Endothelial cell of umbilical vein (primary cell): ENCODE measurements around the gene XRCC1.

Experiments
- CTCF ChIP-seq, 2 donors: IDR thresholded peaks; 1 replicate in 1 of 2; 2 replicates in 1 of 2; pipeline ENCODE4 v1.5.1; 2011; ENCODE audit warnings: low read length in 2 of 2, mild to moderate bottlenecking in 2 of 2, moderate library complexity in 2 of 2, control low read depth in 1 of 2, inconsistent platforms in 1 of 2, low read depth in 1 of 2; ENCODE audit not compliant: insufficient read depth in 1 of 2; ENCODE audit errors: extremely low read depth in 1 of 2
- EZH2 ChIP-seq: IDR thresholded peaks from 2 replicates; pipeline ENCODE4 v1.6.1; 2012; ENCODE audit warnings: borderline replicate concordance, low read depth, mild to moderate bottlenecking, moderate library complexity, low read length, inconsistent platforms; ENCODE audit not compliant: severe bottlenecking
- JUN ChIP-seq: IDR thresholded peaks from 2 replicates; pipeline ENCODE4 v1.6.1; 2011; ENCODE audit warnings: borderline replicate concordance, low read depth; ENCODE audit not compliant: insufficient read length, insufficient read depth
- MAX ChIP-seq: IDR thresholded peaks from 2 replicates; pipeline ENCODE4 v1.6.1; 2011; ENCODE audit not compliant: insufficient read depth, insufficient read length
- POLR2A ChIP-seq: IDR thresholded peaks from 2 replicates; pipeline ENCODE4 v1.6.1; 2012; ENCODE audit warnings: low read depth, mild to moderate bottlenecking, control low read depth, low read length
- POLR2AphosphoS5 ChIP-seq: IDR thresholded peaks from 2 replicates; pipeline ENCODE4 v1.6.1; 2012; ENCODE audit warnings: low read depth, mild to moderate bottlenecking, control low read depth, low read length, moderate library complexity; ENCODE audit not compliant: insufficient read depth

- TF ChIP-seq POLR2AphosphoS5 (no peak), CTCF (IDR thresholded peaks at IDR 0.05; ENCODE audit: extremely low read depth in 1 of 2, insufficient read depth in 1 of 2, low read depth in 1 of 2, low read length in 2 of 2) (no peak), MAX (no peak), EZH2 (no peak), POLR2A (no peak), JUN (no peak)
Measured at GRCh38 chr19:43581467-43581866, 6.1 kb upstream of the XRCC1 start.
